ENCODE measurements around the gene GPR141.

GPR141 gene

DNA sequence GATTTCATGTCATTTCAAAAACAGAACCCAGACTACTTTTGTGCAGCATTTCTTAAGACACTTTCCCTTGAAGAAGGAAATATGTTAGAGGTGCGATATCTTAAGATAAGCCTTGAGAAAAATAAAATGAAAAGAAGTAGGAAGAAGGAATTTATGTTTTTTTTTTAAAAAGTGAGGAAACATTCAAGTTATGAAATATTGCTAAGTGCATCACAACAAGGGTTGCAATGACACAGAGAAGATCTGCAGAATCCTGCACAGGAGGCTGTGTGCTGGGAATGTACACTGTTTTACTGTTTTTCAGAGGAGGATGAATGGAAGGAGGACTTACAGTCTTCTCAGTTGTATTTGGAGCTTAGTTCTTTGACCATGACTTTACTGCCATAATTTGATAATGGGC is 85.0 kb downstream of the GPR141 start:
- H3K27ac ChIP-seq (ENCODE audit: low read length), result no peak overlapping the region
- H3K4me1 ChIP-seq (ENCODE audit: control insufficient read depth in 1 of 2, insufficient read depth in 2 of 2, low read length in 2 of 2), result no peaks in the 10 kb centered on the region
- H3K4me3 ChIP-seq (ENCODE audit: low read depth in 1 of 2, low read length in 2 of 2), result no peak overlapping the region
- no peaks in the 10 kb centered on the region for H3K27me3 ChIP-seq (ENCODE audit: low read depth, low read length)
- no peaks in the 10 kb centered on the region for H3K9me3 ChIP-seq (ENCODE audit: control insufficient read depth in 1 of 2, low read length in 2 of 2)
- H3K36me3 ChIP-seq (ENCODE audit: control insufficient read depth in 1 of 2, insufficient read depth in 2 of 2, low read length in 2 of 2), result no peaks in the 10 kb centered on the region

DNA sequence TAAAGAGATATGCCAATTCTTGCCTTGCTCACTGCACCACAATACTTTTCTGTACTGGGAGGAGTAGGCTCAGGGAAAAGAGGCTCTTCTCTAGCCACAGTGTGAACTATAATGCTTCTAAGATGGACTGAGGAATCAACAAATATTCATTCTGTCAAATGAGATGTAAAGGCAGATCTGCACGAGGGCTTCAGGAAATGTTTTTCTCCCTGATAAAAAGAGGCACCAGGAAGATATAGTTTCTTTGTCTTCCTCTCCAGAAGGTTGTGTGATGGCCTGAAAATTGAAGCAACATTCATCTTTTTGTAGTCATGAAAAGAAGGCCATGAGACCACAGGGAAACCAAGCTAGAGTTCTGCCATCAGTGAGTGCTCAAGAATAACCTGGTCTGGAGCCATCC is 85.7 kb downstream of the GPR141 start:
- Histone ChIP-seq H3K27me3 (ENCODE audit: low read depth, low read length) (no peaks in the 10 kb centered on the region), H3K27ac (ENCODE audit: low read length) (no peak overlapping the region), H3K9me3 (ENCODE audit: control insufficient read depth in 1 of 2, low read length in 2 of 2) (no peaks in the 10 kb centered on the region), H3K36me3 (ENCODE audit: control insufficient read depth in 1 of 2, insufficient read depth in 2 of 2, low read length in 2 of 2) (no peaks in the 10 kb centered on the region), H3K4me3 (ENCODE audit: low read depth in 1 of 2, low read length in 2 of 2) (no peak overlapping the region), H3K4me1 (ENCODE audit: control insufficient read depth in 1 of 2, insufficient read depth in 2 of 2, low read length in 2 of 2) (no peaks in the 10 kb centered on the region)

DNA sequence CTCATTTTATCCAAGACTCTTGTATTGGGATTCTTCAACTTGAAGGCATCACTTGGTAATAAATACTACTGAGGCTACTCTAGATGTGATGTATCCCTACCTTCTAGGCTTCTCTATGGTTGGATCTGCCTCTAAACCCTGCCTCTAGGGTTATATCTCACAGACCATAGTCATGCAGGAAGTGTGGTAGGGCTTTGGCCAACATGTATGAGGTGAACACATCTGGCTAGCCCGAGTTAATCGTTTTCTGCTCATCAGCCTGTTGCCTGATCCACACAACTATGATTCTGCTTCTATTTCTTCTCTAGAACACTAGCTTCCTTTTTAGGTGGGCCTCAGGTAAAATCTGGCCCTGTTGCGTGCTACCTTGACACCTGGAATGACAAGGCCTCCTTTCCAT is 86.2 kb downstream of the GPR141 start:
- Histone ChIP-seq H3K27me3 (ENCODE audit: low read depth, low read length) (no peaks in the 10 kb centered on the region), H3K4me1 (ENCODE audit: control insufficient read depth in 1 of 2, insufficient read depth in 2 of 2, low read length in 2 of 2) (no peaks in the 10 kb centered on the region), H3K27ac (ENCODE audit: low read length) (no peak overlapping the region), H3K36me3 (ENCODE audit: control insufficient read depth in 1 of 2, insufficient read depth in 2 of 2, low read length in 2 of 2) (no peaks in the 10 kb centered on the region), H3K4me3 (ENCODE audit: low read depth in 1 of 2, low read length in 2 of 2) (no peak overlapping the region), H3K9me3 (ENCODE audit: control insufficient read depth in 1 of 2, low read length in 2 of 2) (no peaks in the 10 kb centered on the region)

DNA sequence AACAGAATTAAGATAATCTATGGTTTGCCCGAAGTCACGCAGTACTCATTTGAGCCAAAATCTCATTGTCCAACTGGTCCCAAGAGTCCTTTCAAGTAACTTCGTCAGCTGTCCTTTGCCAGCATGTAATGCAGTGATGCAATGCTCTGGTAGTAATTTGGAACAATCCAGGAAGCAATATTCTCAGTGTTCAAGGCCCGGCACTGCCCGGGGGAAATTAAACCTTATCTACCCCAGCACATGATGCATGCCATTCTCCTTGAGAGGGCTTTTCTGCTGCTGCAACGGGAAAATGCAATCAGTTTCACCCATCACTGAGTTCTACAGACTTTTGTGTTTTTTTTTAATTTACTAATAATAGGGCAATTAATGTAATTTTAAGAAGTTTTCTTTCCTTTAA is 87.3 kb downstream of the GPR141 start:
- Histone ChIP-seq H3K4me1 (ENCODE audit: control insufficient read depth in 1 of 2, insufficient read depth in 2 of 2, low read length in 2 of 2) (no peaks in the 10 kb centered on the region), H3K4me3 (ENCODE audit: low read depth in 1 of 2, low read length in 2 of 2) (no peak overlapping the region)

DNA sequence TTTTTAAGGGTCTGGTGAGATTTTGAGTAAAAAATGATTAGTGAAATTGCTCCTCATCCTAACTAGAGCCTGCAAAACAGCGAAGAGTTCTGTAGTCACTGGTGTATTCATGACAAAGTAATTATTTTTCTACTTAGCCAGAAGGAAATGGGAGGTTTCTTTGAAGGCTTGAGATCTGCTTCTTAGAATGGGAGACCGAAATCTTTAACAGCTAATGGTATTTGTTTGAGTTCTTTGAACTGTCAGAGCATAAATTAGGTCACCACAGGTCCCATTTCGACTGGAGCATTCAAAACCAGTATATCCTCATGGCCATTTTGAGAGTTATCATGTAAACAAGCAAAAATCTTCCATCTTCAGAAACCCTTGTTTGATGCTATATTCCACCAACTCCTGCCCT is 87.8 kb downstream of the GPR141 start:
- H3K4me1 ChIP-seq (ENCODE audit: control insufficient read depth in 1 of 2, insufficient read depth in 2 of 2, low read length in 2 of 2), result no peaks in the 10 kb centered on the region
- H3K27me3 ChIP-seq (ENCODE audit: low read depth, low read length), result no peaks in the 10 kb centered on the region
- peaks cover 0 to 5% of the 10 kb centered on the region in 2 donors for H3K9me3 ChIP-seq (ENCODE audit: control insufficient read depth in 1 of 2, low read length in 2 of 2)
- H3K27ac ChIP-seq (ENCODE audit: low read length), result no peak overlapping the region
- no peaks in the 10 kb centered on the region for H3K36me3 ChIP-seq (ENCODE audit: control insufficient read depth in 1 of 2, insufficient read depth in 2 of 2, low read length in 2 of 2)
- no peak overlapping the region for H3K4me3 ChIP-seq (ENCODE audit: low read depth in 1 of 2, low read length in 2 of 2)

More for the DNA sequence above, 87.3 kb downstream of the GPR141 start:
- no peaks in the 10 kb centered on the region for H3K27me3 ChIP-seq (ENCODE audit: low read depth, low read length)
- H3K27ac ChIP-seq (ENCODE audit: low read length), result no peak overlapping the region
- H3K9me3 ChIP-seq (ENCODE audit: control insufficient read depth in 1 of 2, low read length in 2 of 2), result no peaks in the 10 kb centered on the region
- no peaks in the 10 kb centered on the region for H3K36me3 ChIP-seq (ENCODE audit: control insufficient read depth in 1 of 2, insufficient read depth in 2 of 2, low read length in 2 of 2)

DNA sequence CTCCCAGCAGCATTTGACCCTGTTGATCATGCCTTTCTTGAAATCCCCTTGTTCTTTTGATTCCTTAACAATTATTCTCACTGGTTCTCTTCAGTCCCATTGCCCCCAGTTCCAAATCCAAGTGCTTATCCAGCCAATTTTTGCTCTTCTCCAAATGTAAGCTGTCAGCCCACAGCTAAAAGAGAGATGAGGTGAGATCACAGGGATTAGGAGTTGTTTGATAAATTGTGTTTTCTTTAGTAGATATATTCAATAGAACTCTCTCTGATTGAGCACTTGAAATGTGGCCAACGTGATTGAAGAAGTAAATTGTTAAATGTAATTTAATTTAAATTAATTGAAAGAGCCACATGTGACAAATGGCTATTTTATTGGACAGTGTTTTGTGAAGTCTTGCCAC is 88.2 kb downstream of the GPR141 start:
- Histone ChIP-seq H3K9me3 (ENCODE audit: control insufficient read depth in 1 of 2, low read length in 2 of 2) (peaks cover 0 to 6% of the 10 kb centered on the region in 2 donors), H3K27ac (ENCODE audit: low read length) (no peak overlapping the region), H3K36me3 (ENCODE audit: control insufficient read depth in 1 of 2, insufficient read depth in 2 of 2, low read length in 2 of 2) (no peaks in the 10 kb centered on the region), H3K4me1 (ENCODE audit: control insufficient read depth in 1 of 2, insufficient read depth in 2 of 2, low read length in 2 of 2) (no peaks in the 10 kb centered on the region), H3K27me3 (ENCODE audit: low read depth, low read length) (no peaks in the 10 kb centered on the region), H3K4me3 (ENCODE audit: low read depth in 1 of 2, low read length in 2 of 2) (no peak overlapping the region)

DNA sequence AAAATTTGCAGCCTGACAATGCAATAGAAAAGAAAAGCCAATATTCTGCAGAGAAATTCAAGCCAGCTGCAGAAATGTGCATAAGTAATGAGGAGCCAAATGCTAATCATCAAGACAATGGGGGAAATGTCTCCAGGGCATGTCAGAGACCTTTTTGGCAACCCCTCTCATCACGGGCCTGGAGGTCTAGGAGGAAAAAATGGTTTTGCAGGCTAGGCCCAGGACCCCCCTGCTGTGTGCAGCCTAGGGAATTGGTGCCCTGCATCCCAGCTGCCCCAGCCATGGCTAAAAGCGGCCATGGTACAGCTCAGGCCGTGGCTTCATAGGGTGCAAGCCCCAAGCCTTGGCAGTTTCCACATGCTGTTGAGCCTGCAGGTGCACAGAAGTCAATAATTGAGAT is 92.4 kb downstream of the GPR141 start:
- H3K9me3 ChIP-seq (ENCODE audit: control insufficient read depth in 1 of 2, low read length in 2 of 2), result peaks cover 0 to 11% of the 10 kb centered on the region in 2 donors

DNA sequence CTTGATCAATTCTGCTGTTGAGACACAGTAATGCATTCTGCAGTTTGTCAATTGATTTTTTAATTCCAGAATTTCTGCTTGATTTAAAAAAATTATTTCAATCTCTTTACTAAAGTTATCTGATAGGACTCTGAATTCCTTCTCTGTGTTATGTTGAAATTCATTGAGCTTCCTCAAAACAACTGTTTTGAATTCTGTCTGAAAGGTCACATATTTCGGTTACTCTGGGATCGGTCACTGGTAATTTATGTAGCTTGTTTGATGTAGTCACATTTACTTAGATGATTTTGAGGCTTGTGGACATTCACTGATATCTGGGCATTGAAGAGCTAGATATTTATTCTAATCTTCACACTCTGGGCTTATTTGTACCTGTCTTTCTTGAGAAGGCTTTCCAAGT is 97.6 kb downstream of the GPR141 start:
- no peaks in the 10 kb centered on the region for H3K27me3 ChIP-seq (ENCODE audit: low read depth, low read length)
- H3K36me3 ChIP-seq (ENCODE audit: control insufficient read depth in 1 of 2, insufficient read depth in 2 of 2, low read length in 2 of 2), result no peaks in the 10 kb centered on the region
- no peaks in the 10 kb centered on the region for H3K4me1 ChIP-seq (ENCODE audit: control insufficient read depth in 1 of 2, insufficient read depth in 2 of 2, low read length in 2 of 2)
- H3K9me3 ChIP-seq (ENCODE audit: control insufficient read depth in 1 of 2, low read length in 2 of 2), result peaks cover 0 to 8% of the 10 kb centered on the region in 2 donors
- no peak overlapping the region for H3K27ac ChIP-seq (ENCODE audit: low read length)
- no peak overlapping the region for H3K4me3 ChIP-seq (ENCODE audit: low read depth in 1 of 2, low read length in 2 of 2)

More for the DNA sequence above, 92.4 kb downstream of the GPR141 start:
- H3K27me3 ChIP-seq (ENCODE audit: low read depth, low read length), result no peaks in the 10 kb centered on the region
- H3K4me3 ChIP-seq (ENCODE audit: low read depth in 1 of 2, low read length in 2 of 2), result no peak overlapping the region
- H3K4me1 ChIP-seq (ENCODE audit: control insufficient read depth in 1 of 2, insufficient read depth in 2 of 2, low read length in 2 of 2), result no peaks in the 10 kb centered on the region
- H3K27ac ChIP-seq (ENCODE audit: low read length), result no peak overlapping the region
- no peaks in the 10 kb centered on the region for H3K36me3 ChIP-seq (ENCODE audit: control insufficient read depth in 1 of 2, insufficient read depth in 2 of 2, low read length in 2 of 2)

DNA sequence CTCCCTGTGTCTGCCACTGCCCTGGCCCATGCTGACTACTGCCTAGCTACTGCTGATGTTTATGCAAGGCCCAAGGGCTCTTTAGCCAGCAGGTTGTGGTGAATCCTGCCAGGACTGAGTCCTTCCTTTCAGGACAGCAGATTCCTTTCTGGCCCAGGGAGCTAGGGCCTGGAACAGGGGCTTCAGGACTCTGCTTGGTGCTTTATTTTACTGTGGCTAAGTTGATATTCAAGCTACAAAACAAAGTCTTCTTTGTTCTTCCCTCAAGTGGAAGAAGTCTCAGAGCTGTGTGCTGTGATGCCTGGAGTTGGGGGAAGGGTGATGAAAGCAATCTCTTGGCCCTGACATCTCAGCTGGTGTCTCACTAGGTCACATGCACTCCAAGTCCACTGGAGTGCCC is 98.6 kb downstream of the GPR141 start:
- Histone ChIP-seq H3K9me3 (ENCODE audit: control insufficient read depth in 1 of 2, low read length in 2 of 2) (peaks cover 0 to 3% of the 10 kb centered on the region in 2 donors), H3K27ac (ENCODE audit: low read length) (no peak overlapping the region), H3K27me3 (ENCODE audit: low read depth, low read length) (no peaks in the 10 kb centered on the region), H3K4me3 (ENCODE audit: low read depth in 1 of 2, low read length in 2 of 2) (no peak overlapping the region), H3K4me1 (ENCODE audit: control insufficient read depth in 1 of 2, insufficient read depth in 2 of 2, low read length in 2 of 2) (no peaks in the 10 kb centered on the region), H3K36me3 (ENCODE audit: control insufficient read depth in 1 of 2, insufficient read depth in 2 of 2, low read length in 2 of 2) (no peaks in the 10 kb centered on the region)

DNA sequence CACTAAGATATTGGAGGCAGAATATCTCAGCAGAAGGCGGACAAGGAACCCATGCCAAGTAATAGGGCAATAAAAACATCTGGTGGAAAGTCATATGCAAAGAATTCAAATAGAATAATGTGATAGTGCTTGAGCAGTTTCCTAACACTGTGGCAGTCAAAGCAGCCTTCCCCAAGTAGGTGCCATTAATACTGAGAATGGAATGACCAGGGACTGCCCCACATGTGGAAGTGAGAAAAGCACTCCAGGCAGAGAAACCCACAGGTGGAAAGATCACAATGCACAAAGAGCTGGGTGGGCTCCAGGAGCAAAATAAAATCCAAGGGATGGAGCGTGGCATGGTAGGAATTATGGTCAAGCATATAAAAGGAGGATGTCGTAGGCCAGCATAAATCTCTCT is 100.4 kb downstream of the GPR141 start:
- Histone ChIP-seq H3K36me3 (ENCODE audit: control insufficient read depth in 1 of 2, insufficient read depth in 2 of 2, low read length in 2 of 2) (no peaks in the 10 kb centered on the region), H3K4me1 (ENCODE audit: control insufficient read depth in 1 of 2, insufficient read depth in 2 of 2, low read length in 2 of 2) (no peaks in the 10 kb centered on the region), H3K9me3 (ENCODE audit: control insufficient read depth in 1 of 2, low read length in 2 of 2) (no peaks in the 10 kb centered on the region), H3K27ac (ENCODE audit: low read length) (no peak overlapping the region), H3K4me3 (ENCODE audit: low read depth in 1 of 2, low read length in 2 of 2) (no peak overlapping the region), H3K27me3 (ENCODE audit: low read depth, low read length) (no peaks in the 10 kb centered on the region)

DNA sequence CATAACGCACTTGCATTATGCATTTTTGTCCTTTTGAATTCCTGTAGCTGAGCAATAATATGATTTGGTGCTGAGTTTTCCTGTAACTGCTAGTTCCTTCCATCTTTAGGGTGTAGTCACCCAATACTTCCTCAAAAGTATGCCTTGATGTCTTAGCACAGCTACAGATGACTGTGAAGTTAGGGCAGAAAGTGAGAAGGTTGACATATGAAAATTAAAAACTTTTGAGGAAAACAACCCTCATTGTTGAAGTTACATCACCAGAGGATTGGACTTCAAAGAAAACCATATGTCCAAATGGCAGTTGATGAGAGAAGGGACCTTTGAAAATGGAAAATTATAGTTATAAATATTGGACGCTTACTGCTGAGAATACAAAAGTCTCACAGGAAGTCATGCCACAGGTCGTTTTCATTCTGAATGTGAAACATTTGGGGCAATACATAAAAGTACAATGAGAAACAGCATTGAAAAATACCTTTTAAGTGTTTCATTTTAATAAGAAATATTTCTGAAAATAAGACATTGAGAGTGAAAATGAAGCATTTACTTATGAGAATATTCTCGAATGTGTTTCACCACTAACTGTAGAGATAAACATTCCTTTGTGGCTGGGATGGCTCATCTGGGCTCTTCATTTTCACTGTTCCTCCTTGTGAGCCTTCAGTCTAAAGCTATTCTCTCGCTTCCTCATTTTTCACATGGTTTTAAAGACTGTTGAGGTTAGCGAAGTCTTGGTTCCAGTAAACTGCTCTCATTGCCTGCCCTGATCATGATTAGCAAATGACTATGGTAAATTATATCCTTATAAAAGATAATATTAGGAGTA is 103.4 kb downstream of the GPR141 start:
- no peak overlapping the region for H3K27ac ChIP-seq (ENCODE audit: low read length)
- no peak overlapping the region for H3K4me3 ChIP-seq (ENCODE audit: low read depth in 1 of 2, low read length in 2 of 2)

More for the DNA sequence above, 103.4 kb downstream of the GPR141 start:
- no peaks in the 10 kb centered on the region for H3K36me3 ChIP-seq (ENCODE audit: control insufficient read depth in 1 of 2, insufficient read depth in 2 of 2, low read length in 2 of 2)
- no peaks in the 10 kb centered on the region for H3K9me3 ChIP-seq (ENCODE audit: control insufficient read depth in 1 of 2, low read length in 2 of 2)
- H3K27me3 ChIP-seq (ENCODE audit: low read depth, low read length), result no peaks in the 10 kb centered on the region
- H3K4me1 ChIP-seq (ENCODE audit: control insufficient read depth in 1 of 2, insufficient read depth in 2 of 2, low read length in 2 of 2), result no peaks in the 10 kb centered on the region
